ENCODE data around the gene NAA10. TPM values are rescaled to one million over a fixed set of nuclear protein-coding genes. Genes with fewer than 3 reads are reported as not detected.
A peak's percentile ranks its signal among the peaks of the same experiment; 100 is the strongest.
"Not testable (repeated sequence)": the region's sequence is repeated elsewhere in the genome, so short reads cannot be mapped to it uniquely, and the experiment has no call there.

Gene NAA10
- 136 and 150 TPM in 2 replicates for total RNA-seq (2014; rRNA removed; shearing (Covaris generic))
- 341 and 541 TPM in 2 replicates for polyA plus RNA-seq (2014; cell fraction: nucleus; rRNA removed)

DNA sequence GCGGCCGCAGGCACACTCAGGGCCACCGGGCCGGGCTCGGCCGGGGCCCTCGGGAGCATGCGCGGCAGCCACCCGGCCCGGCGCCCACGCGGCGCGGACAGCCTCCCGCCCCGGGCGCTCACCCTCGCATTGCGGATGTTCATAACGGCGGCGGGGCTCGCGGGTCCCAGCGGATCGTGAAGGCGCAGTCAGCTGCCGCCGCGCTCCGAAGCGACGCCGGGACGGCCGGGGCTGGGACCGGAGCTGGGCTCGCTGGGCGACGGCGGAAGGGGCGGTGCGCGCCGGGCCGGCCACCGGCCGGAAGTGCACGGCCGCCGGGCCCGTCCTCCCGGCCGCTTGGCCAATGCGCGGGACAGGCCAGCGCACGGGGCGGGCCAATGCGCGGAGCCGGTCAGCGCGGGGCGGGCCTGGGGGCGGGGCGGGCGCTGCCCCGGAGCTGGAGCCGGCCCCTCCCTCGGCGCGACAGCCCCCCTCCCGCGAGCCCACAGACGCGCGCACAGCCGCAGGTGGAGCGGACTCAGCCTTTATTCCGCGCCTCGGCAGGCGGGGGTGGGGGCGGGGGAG is at the start of gene NAA10:
NAA10 (minus strand) TSS at position 276 of the 564 bp plus-strand sequence; CDS start at position 143, 133 bp downstream.
- peak; percentile 74 for DNase-seq (ENCODE audit: extremely low read depth, low read depth)

DNA sequence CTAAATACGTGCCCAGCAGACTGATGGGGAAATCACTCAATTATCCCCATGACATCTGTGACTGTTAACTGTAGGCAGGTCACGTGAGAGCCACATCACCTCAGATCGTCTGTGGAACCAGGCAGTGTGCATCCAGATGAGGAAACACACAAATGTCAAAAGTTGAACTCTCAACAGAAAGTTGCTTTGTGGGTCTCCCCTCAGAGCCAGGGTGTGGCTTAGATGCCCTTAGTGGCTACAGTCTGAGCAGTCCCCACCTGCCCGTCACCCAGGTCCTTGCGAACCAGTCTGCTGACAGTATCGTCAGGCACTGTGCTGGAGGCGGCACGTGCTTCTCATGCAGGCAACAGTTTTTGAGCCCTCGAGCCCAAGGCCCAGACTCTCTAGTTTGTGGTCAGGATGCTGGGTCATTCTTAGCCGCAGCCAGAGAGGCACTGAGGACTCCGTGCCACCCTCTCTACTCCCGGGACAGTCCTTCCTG is 48.5 kb upstream of the NAA10 start:
- DNase-seq (ENCODE audit: extremely low read depth, low read depth) = no peak

DNA sequence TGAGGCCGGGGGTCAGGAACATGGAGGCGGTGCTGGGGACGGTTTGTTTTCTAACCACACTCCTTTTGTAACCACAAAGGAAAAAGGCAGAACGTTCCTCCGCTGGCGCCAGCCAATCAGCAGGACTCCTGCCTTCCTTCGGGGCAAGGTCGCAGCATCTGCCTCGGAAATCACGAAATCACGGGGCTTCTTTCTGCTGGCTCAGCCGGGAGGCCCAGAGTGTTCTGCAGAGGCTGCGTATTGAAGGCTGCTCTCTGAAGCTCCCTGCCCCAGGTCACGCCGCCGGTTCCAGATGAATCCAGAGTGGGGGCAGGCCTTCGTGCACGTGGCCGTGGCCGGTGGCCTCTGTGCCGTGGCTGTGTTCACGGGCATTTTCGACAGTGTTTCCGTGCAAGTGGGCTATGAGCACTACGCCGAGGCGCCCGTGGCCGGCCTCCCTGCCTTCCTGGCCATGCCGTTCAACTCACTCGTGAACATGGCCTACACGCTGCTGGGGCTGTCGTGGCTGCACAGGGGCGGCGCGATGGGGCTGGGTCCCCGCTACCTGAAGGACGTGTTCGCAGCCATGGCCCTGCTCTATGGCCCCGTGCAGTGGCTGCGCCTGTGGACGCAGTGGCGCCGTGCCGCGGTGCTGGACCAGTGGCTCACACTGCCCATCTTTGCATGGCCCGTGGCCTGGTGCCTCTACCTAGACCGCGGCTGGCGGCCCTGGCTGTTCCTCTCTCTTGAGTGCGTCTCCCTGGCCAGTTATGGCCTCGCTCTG is 47.1 kb upstream of the NAA10 start:
- DNase-seq (ENCODE audit: extremely low read depth, low read depth) = no peak

DNA sequence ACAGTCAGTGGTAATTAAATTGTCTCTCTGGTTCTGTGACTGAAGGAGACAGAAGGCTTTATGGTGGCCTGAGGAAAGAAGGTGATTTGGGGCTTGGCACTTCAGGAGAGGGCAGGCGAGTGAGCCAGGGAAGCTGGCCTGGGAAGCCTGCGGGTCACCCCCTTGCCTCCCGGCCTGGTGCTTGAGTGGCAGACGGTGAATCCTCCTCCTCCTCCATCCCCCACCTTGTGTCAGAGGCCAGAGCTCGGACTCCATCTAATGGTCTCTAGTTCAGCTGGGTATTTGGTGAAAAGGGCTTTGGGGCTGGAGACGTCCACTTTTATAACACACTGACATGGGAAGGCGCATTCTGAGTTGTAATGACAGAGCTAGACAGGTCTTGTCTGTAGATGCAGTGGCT is 46.4 kb upstream of the NAA10 start:
- no peak for DNase-seq (ENCODE audit: extremely low read depth, low read depth)

DNA sequence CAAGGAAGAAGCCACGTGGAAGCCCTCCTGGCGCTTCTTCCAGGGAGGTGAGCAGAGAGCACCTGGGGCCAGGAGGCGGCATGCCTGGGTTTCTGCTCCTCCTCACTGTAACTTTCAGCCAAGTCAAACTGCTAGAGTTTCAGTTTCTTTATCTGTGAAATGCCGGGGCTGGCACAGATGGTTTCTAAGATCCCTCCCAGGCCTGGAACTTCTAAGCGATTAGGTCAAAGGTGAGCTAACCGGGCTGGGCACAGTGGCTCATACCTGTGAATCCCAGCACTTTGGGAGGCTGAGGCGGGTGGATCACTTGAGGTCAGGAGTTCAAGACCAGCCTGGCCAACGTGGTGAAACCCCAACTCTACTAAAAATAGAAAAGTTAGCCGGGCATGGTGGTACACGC is 45.6 kb upstream of the NAA10 start:
- DNase-seq (ENCODE audit: extremely low read depth, low read depth) = not testable (repeated sequence)

DNA sequence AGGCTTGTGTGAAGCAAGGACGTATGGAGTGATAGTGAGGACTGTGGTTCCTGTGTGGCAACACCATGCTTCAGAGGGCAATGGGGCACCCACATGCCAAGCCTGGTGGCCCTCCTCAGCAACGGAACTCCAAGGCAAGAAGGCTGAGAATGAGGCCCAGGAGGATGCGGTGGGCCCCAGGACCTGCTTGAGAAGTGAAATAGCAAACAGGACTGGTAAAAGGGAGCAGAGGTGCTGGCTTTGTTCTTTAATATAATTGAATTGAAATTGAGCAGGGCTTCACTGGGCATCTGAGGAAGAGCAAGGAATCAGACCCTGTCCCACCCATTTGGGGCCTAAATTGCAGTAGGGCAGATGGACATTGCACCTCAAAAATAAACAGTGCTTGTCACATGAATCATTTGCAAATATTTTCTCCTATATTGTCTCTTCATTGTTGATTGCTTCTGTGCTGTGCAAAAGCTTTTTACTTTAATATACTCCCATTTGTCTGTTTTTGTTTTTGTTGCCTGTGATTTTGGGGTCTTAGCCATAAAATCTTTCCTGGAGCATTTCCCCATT is 40.0 kb upstream of the NAA10 start:
- DNase-seq (ENCODE audit: extremely low read depth, low read depth) = no peak

DNA sequence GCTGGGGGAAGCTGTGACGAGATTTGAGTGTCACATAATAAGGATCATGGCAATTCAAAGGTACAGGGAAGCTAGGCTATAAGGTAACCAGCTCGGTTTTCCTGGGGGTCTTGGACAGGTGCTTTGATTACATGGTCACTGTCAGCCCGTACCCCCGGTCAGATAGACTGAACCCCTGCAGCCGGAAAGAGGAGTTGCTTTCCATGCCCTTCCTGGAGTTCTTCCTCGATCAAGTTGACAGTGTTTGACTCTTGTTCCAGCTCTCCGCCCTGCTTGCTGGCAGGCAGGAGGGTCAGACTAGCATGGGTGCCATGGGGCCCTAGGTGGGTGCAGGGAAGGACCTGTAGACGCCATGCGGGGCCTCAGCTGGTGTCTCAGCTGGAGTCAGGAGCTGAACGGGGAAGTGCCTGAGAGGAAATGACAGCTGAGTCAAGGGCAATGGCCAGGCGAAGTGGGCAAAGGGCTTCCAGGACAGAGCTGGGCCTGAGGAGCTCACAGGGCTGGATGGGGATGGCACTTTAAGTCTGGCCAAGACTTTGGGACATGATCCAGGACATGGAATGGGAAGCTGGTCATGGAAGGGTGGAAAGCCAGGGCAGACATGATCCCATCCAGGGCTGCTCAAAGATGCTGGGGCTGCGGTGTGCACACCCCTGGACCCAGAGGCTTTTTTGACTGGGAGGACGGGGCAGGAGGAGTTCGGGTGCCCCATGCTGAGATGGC is 39.3 kb upstream of the NAA10 start:
- DNase-seq (ENCODE audit: extremely low read depth, low read depth) = no peak

DNA sequence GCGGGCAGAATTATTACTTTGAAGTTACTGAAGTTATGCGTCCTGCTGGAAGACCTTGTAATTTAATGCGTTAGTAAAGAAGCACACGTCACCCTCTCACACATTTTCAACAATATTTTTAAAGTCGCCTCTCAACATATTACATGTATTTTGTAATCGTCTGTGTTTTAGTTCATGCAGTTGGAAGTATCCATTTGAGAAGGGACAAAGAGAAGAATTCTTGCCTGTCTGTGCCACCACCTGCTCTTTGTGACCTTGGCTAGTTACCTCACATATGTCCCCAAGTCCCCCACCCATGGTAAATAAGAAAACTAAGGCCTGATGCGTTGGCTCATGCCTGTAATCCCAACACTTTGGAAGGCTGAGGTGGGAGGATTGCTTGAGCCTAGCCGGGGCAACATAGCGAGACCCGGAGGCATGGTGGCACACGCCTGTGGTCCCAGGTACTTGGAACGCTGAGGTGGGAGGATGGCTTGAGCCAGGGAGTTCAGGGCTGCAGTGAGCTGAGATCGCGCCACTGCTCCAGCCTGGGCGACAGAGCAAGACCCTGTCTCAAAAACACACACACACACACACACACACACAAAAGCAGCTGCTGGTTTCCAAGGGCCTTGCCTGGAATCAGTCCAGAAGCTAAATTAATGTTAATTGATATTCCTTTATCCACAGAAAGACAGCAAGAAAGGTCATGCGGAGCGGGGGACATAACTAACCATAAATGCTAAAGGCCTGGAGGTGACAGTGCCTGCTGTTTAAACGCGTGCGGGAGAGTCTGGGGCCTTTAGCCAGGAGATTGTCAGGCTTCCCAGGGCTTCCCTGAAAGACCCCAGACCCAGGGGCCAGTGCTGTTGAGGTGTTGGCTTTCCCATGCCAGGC is 38.5 kb upstream of the NAA10 start:
- no peak for DNase-seq (ENCODE audit: extremely low read depth, low read depth)

DNA sequence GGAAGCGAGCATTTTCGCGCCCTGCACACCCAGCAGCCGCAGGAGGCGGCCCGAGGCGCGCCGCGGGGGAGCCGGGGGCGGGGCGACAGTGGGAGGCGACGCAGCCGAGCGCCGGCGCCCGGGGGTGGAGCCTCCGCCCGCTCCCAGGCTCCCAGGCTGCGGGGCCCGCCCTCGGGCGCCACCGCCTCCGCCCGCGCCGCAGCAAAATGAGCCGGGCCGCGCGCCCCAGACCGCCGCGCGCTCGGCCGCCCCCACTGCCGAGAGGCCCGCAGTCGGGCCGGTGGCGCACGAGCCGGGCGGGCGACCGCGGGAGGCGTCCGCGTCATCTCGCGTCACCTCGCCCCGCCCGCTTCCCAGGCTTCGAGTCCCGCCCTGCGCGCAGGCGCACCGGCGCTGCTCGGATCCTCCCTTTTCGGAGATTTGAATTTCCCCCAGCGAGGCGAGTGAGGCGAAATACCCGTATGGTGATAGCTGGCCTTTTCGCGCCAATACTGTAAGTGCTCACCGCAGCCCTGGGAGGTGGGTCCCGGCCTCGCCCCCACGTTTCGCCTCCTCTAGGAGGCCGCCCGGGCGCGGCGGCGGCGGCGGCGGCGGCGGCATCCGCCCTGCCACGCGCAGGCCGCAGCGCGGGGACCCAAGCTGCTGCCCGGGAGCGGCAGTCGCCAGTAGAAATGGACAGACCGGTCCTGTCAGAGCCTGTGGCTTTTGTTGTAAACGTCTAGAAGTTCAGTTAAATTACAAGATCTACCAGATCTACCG is 37.7 kb upstream of the NAA10 start, which contains the start of gene TMEM187:
TMEM187 (plus strand) TSS at position 387 of the 759 bp plus-strand sequence. CDS start 9,309 bp downstream, outside the sequence.
- peak; percentile 89 for DNase-seq (ENCODE audit: extremely low read depth, low read depth)

DNA sequence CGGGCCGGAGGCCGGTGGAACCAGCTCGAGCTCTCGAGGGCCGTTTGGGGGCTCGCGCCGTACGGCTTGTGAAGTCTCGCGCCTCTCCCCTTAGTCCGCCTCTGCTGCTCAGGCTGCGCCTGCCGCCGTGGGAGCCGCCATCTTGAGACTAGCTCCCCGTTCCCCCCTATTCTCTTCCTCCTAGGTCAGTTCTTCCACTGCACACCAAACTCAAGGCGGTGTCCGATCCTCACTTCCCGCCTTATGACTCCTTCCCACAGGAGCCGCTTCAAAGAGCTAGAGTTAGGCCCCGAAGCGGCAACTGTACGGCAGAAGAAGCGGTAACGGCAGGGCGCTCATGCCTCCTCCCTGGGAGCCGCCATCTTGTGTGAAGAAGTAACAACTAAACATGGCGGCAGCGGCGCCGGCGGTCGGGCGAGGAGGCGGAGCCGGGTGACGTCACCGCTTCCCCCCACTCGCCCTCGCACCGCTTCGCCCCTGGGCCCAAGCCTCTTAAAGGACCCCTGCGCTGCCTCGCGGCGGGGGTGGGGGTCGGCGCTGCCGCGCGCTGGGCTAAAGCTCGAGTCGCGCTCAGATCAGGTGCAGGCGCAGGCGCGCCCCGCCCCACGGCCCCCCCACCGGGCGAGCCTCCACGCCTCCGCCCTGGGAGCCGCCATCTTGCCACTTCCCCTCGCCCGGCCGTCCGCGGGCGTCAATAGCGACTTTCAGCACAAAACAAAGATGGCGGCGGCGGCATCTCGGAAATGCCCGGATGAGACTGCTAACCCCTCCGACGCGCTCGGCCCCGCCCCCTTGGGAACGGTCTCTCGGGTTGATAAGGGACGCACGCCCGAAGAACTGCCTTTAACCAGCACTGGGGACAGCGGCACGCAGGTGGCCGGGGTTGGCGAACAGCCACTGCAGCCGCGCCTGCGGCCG is 36.9 kb upstream of the NAA10 start, which contains the start of gene HCFC1:
HCFC1 (minus strand) TSS at position 369 of the 918 bp plus-strand sequence. CDS start 978 bp downstream, outside the sequence.
- peak; percentile 92 for DNase-seq (ENCODE audit: extremely low read depth, low read depth)

DNA sequence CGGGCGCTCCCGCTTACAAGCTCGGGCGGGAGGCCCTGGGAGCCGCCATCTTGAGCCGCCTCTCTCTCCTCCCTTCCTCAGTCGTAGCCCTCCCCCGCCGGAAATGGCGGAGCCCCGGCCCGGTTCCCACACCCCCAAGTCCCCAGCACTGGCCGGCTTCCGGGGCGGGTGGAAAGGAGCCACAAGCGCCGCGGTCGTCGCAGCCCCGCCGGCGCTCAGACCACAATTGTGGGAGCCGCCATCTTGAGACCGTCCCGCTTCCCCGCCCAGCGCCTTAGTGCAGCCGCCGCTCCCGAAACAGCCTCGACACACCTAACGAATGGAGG is 36.2 kb upstream of the NAA10 start:
- DNase-seq (ENCODE audit: extremely low read depth, low read depth) = peak; percentile 91

DNA sequence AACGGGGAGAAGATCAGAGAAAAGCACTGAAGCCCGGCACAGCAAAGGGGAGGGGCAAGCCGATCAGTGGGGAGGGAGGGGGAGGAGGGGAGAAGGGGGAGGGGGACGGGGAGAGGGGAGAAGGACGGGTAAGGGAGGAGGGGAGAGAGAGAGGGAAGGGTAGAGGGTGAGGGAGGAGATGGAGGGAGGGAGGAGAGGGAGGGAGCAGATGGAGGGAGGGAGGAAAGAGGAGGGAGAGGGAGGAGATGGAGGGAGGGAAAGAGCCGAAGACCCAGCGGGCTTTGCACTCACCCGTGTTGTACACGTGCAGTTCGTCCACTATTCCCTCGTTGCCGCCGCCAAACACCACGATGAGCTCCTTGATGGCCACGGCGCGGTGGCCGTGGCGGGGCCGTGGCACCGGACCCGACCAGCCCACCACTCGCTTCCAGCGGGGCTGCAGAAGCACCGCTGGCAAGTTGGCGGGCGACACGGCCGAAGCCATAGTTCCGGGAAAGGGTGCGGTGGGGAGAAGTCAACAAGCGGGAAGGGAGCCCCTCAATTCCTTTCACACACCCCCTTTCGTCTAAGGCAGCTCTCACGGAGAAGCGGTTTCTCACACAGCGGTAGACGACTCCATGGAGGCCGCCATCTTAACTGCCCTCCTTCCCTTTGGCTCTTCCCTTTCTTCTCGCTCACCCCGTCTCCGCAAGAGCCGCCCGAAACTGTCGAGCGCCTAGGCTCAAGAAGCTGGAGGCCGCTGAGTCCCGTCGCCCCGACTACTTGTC is 35.7 kb upstream of the NAA10 start:
- DNase-seq (ENCODE audit: extremely low read depth, low read depth) = peak; percentile 62

DNA sequence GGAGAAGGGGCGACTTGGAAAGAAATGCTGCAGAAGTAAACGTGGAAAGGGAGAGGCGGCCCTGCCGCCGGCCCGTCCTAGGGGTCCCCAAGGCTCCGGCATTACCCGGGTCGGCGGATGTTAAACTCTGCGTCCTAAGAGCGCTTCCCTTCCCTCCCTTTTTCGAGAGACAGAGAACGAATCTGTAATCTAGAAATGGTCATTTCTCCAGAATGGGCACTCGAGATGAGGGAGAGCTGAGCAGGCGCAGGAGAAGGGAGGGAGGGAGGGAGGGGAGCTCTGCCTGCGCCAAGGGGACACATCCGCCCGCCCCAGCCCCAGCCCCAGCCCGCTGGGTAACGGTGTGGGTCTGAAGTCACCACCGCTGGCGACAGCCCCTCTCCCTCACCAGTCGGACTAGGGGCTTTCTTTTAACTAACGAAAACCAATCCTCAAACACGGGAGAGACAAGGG is 35.1 kb upstream of the NAA10 start:
- DNase-seq (ENCODE audit: extremely low read depth, low read depth) = no peak

DNA sequence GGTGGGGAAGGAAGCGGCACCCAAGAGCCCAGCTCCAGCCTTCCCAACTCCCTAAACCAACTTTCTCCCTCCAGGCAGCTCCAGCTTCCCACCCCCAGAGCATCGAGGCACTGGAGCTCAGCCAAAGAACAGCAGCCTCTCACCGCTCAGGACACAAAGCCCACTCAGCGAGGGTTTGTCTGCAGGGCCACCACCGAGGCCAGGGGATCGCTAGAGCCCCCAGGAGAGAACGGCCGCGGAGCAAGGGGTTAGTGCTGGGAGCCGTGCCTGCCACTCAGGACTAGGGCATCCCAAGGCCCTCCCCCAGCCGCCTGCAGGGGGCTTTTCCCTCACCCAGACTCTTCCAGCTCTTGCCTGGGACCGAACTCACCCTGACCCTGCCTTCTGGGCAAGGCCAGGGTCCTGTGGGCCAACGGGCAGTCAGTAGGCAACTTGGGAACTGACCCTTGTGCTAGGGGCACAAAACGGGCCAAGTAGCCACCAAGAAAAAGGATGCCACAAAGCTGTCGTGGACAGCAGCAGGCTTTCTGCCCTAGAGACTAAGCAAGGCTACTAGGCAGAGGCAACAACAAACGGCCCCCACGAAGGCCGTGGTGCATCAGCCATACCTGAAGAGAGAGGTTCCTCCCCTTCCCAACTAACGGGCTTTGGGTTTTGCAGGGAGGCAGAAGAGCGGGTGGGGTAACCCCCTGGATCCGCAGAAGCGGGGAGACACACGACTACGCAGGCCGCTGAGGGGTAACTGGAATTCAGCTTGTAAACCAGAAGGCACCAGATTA is 34.5 kb upstream of the NAA10 start:
- no peak for DNase-seq (ENCODE audit: extremely low read depth, low read depth)

DNA sequence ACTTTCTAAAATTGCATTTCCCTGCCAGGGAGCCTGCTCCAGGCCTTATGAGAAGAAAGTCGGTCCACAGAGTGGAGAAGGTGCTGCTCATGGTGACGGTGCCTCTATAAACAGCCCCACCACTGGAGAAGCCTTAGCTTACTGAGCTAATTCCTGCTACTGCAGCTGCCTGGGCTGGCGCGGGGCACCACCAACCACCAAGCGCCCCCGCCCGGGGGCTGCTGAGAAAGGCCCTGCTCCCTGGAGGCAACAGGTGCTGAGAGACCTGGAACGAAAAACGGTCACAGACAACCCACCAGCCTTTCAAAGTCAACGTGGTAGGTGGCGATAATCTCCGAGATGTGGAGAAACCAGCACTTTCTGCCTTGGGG is 33.9 kb upstream of the NAA10 start:
- DNase-seq (ENCODE audit: extremely low read depth, low read depth) = no peak

DNA sequence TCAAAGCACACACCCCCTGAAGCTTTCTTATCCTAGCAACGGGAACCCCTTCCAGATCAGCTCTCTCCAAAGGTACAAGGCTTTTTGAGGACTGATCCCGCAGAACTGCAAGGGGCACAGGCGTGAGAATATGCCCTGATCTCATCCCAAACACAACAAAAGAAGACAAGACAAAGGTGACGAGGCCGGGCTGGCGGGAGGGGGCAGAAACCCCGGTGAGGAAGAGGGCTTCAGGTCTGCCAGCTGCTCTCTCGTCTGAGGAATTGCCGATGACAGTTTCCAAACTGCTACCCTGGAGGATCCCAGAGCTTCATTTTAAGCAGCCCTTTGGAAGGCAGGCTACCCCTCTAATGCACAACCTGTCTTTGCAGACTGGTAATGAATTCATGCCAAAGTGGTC is 33.4 kb upstream of the NAA10 start:
- DNase-seq (ENCODE audit: extremely low read depth, low read depth) = no peak
